Adrenal gland (tissue), 12 donors: ENCODE results near the gene ABCC11. TPM values are rescaled to one million over a fixed set of nuclear protein-coding genes. Genes with fewer than 3 reads are reported as not detected.

Experiments used
- DNase-seq, 7 donors: peaks; one replicate each; pipeline ENCODE4 v3.0.0-alpha.2; 2019 to 2020
- H3K27ac ChIP-seq, 5 donors: fragments of 200-600 bp; sonication (generic) in 4 of 5; 1 replicate in 3 of 5; 2 replicates in 2 of 5; pipeline versions ENCODE4 v1.5.1 to v1.8.0; 2016 to 2020; ENCODE audit warnings: mild to moderate bottlenecking in 1 of 5
- H3K27me3 ChIP-seq: fragments of 200-600 bp; 2 replicates; pipeline ENCODE4 v1.8.0; 2021
- H3K36me3 ChIP-seq, 2 donors: fragments of 200-600 bp; replicated peaks in 1 of 2; 1 replicate in 1 of 2; 2 replicates in 1 of 2; pipeline versions ENCODE4 v1.5.1 to v1.8.0; 2018 to 2022
- H3K4me1 ChIP-seq, 2 donors: fragments of 200-600 bp; replicated peaks in 1 of 2; 1 replicate in 1 of 2; 2 replicates in 1 of 2; pipeline versions ENCODE4 v1.5.1 to v1.8.0; 2018 to 2021
- H3K4me3 ChIP-seq, 4 donors: fragments of 200-600 bp; sonication (generic) in 3 of 4; one replicate each; pipeline ENCODE4 v1.5.1; 2016 to 2018
- H3K9me3 ChIP-seq, 3 donors: fragments of 200-600 bp; sonication (generic) in 1 of 3; replicated peaks in 1 of 3; 1 replicate in 2 of 3; 2 replicates in 1 of 3; pipeline versions ENCODE4 v1.5.1 to v1.8.0; 2016 to 2021
- CTCF ChIP-seq, 6 experiments: fragments of 450-650 bp in 4 of 6; fragments of 200-600 bp in 2 of 6; sonication (generic) in 1 of 6; IDR thresholded peaks; 1 replicate in 5 of 6; 2 replicates in 1 of 6; pipeline versions ENCODE4 v1.5.1 to v1.8.0; 2016 to 2021; ENCODE audit warnings: antibody characterized with exemption in 6 of 6, mild to moderate bottlenecking in 2 of 6, moderate library complexity in 1 of 6
- POLR2A ChIP-seq, 2 donors: fragments of 450-650 bp; IDR thresholded peaks; one replicate each; pipeline ENCODE4 v1.6.1; 2017; ENCODE audit warnings: antibody characterized with exemption in 2 of 2, mild to moderate bottlenecking in 2 of 2, moderate library complexity in 1 of 2
- WGBS, 4 donors: extraction: QIAGEN DNeasy Blood & Tissue Kit in 2 of 4; methylation state at CpG; one replicate each; pipeline versions ENCODE4 v1.1.5 to v1.1.7; 2013 to 2017; 5-methylcytosine and 5-hydroxymethylcytosine counted together
- intact Hi-C, 2 donors: fragments of 100-400 bp; cut with DNase I; formaldehyde crosslinking; loops; one replicate each; pipeline versions ENCODE4 v1.14.1 to v1.15.0; 2022 to 2023
- polyA plus RNA-seq, 3 donors: library from polyadenylated mRNA; stranded (reverse); fragments of 200-250 nt in 2 of 3; fragments of 350-450 nt in 1 of 3; fragmentation: Illumina TruSeq in 1 of 3; extraction: RNeasy Lipid Tissue Mini Kit (QIAGEN cat#74804) in 1 of 3; gene quantifications; one replicate each; pipeline ENCODE4 v1.2.3, GENCODE V29; 2013 to 2014
- total RNA-seq, 9 donors: library from RNA; depleted of rRNA in 4 of 9; stranded (reverse); fragments of >200 nt in 4 of 9; fragments of 120-200 nt in 1 of 9; fragmentation: NEBNext Ultra II Directional in 1 of 9; extraction: Animal tissue kit (Norgen Biotek cat#: 25700) in 1 of 9; gene quantifications; one replicate each; pipeline versions ENCODE4 v1.1.0 to v1.2.4, GENCODE V29; 2013 to 2023
- donor health status: healthy with polysubstance abuse.
- donor health status: Bipolar disorder and iron deficiency.
- donor health status: DM: yes; HTN: yes; CAD: no.
- donor health status: DM: no; HTN: no; CAD: no.
- donor health status: DM: no; HTN: no; CAD: no.
- donor health status: DM: yes; HTN: yes; CAD: no.

The ABCC11 gene
- total and polyA plus RNA-seq, 12 donors = 0.17 to 0.74 (median 0.27) TPM; not detected in 3

GRCh38 chr16:48180868-48181480 lies 66.4 kb downstream of the ABCC11 start:
- DNase-seq = no peak
- Histone ChIP-seq H3K27me3 (no peaks in the 10 kb centered on the region), H3K4me1 (no peaks in the 10 kb centered on the region), H3K9me3 (no peaks in the 10 kb centered on the region), H3K36me3 (no peaks in the 10 kb centered on the region), H3K27ac (no peak overlapping the region), H3K4me3 (no peak overlapping the region)
- intact Hi-C loops = no loop called here
- 84 to 88% (median 87%) methylated on average over 8 to 9 of the region's 9 CpGs for WGBS, 4 donors
- no peak for TF ChIP-seq POLR2A (IDR thresholded peaks at IDR 0.05)
- no peak for TF ChIP-seq CTCF (IDR thresholded peaks at IDR 0.05)

- DNase-seq = no peak
- no peaks in the 10 kb centered on the region for H3K4me1 ChIP-seq
- no peaks in the 10 kb centered on the region for H3K9me3 ChIP-seq
- TF ChIP-seq CTCF (IDR thresholded peaks at IDR 0.05) = no peak
- no peak for TF ChIP-seq POLR2A (IDR thresholded peaks at IDR 0.05)
- H3K4me3 ChIP-seq = no peak overlapping the region
- no peak overlapping the region for H3K27ac ChIP-seq
- WGBS, 4 donors = 87 to 92% (median 89%) methylated on average over 20 of the region's 20 CpGs
- intact Hi-C loops = no loop called here
- no peaks in the 10 kb centered on the region for H3K27me3 ChIP-seq
- H3K36me3 ChIP-seq = no peaks in the 10 kb centered on the region
These were observed 70.5 kb downstream of the ABCC11 start for GRCh38 chr16:48176635-48177408.

- TF ChIP-seq POLR2A (IDR thresholded peaks at IDR 0.05) = no peak
- no peak for TF ChIP-seq CTCF (IDR thresholded peaks at IDR 0.05)
These were observed 73.5 kb downstream of the ABCC11 start for GRCh38 chr16:48173889-48174288.

GRCh38 chr16:48172682-48173081 lies 74.7 kb downstream of the ABCC11 start:
- Histone ChIP-seq H3K4me3 (no peak overlapping the region), H3K27ac (no peak overlapping the region), H3K36me3 (no peaks in the 10 kb centered on the region), H3K4me1 (no peaks in the 10 kb centered on the region), H3K27me3 (no peaks in the 10 kb centered on the region), H3K9me3 (no peaks in the 10 kb centered on the region)
- TF ChIP-seq POLR2A (IDR thresholded peaks at IDR 0.05) = no peak
- TF ChIP-seq CTCF (IDR thresholded peaks at IDR 0.05) = no peak
- 64 to 94% (median 79%) methylated on average over 1 of the region's 1 CpG for WGBS, 4 donors
- intact Hi-C loops = no loop called here
- DNase-seq = no peak

More at GRCh38 chr16:48173889-48174288, 73.5 kb downstream of the ABCC11 start:
- Histone ChIP-seq H3K4me3 (no peak overlapping the region), H3K27me3 (no peaks in the 10 kb centered on the region), H3K4me1 (no peaks in the 10 kb centered on the region), H3K27ac (no peak overlapping the region), H3K36me3 (no peaks in the 10 kb centered on the region), H3K9me3 (no peaks in the 10 kb centered on the region)
- DNase-seq = no peak
- WGBS, 4 donors = 28 to 65% (median 49%) methylated on average over 1 of the region's 1 CpG
- intact Hi-C loops = no loop called here
